HS-27A (cell line): Measurements from ENCODE around the gene UBA3.

Experiments used
- DNase-seq: peaks from one replicate; pipeline ENCODE4 v3.0.0-alpha.2; 2012; ENCODE audit warnings: low read depth, missing footprints

Gene UBA3

DNA sequence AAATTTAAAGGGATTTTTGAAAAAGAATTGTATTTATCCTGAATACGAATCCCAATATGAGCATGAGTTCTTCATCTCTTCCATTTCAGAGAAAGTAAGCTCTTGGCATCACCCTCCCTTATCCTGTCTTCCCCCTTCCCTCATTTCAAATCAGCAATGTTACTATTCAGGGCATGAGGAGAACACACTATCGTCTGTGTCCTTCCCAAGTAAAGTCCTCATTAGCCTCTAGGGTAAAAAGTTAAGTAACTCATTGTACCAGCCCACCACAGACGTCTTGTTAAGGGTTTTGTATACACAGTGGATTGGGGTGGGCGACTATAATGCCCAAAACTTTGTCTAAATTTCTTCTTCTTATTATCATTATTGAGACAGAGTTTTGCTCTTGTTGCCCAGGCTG is 19.4 kb upstream of the UBA3 start:
- no peak for DNase-seq

DNA sequence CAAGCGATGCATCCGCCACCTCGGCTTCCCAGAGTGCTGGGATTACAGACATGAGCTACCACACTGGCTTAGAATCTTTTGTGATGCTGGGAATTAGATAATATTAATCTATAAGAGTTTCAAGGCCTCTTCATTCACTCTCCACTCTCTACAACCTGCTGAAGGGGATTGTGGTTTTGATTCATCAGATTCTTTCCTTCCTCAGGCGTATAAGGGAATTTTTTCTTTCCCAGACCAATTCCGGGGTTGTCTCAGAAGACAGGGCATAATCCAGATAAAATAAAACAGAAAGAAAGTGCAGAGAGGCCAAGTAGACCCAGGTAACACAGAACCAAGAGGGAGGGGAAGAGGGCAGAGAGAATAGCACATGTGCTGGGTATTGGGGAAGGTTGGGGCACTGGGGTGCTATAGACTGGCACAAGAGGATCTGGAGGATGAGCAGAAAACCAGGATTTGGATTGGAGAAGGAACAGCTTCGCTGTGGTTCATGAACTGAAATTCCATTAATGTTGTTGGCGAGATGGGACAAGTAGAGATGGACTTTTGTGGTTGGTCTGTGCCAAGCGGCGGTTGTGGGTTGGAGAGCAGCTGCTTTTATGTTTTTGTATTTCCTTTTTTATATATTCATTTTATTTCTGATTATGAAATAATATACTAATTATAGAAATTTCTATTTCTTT is 17.4 kb upstream of the UBA3 start:
- no peak for DNase-seq

DNA sequence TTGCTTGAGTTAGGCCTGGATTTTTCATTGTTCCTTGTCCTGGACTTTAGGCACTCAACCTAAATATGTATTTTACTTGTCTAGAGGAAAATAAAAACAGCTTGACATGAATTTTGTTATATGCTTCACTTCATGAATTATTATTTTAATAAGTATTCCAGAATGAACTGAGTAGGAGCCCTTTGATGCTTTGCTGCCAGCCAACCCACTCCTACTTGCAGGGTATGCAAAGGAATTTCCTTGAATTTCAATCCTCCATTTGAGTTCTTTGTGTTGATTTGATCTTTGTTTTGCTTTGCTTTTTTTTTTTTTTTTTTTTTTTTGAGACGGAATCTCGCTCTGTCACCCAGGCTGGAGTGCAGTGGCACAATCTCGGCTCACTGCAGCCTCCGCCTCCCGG is 16.1 kb upstream of the UBA3 start:
- DNase-seq = no peak

DNA sequence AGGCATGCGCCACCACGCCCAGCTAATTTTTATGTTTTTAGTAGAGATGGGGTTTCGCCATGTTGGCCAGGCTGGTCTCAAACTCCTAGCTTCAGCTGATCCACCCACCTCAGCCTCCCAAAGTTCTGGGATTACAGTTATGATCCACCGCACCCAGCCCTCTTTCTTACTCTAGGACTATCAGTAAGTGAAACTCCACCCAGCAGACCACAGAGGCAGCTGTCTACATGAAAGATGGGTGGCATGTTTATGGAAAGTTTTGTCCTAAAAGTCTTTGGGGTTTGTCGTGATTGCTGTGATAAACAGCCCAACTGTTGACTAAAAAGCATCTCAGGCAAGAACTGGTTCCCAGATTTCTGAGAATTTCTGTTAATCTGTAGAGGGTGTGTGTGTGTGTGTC is 15.5 kb upstream of the UBA3 start:
- DNase-seq = no peak

DNA sequence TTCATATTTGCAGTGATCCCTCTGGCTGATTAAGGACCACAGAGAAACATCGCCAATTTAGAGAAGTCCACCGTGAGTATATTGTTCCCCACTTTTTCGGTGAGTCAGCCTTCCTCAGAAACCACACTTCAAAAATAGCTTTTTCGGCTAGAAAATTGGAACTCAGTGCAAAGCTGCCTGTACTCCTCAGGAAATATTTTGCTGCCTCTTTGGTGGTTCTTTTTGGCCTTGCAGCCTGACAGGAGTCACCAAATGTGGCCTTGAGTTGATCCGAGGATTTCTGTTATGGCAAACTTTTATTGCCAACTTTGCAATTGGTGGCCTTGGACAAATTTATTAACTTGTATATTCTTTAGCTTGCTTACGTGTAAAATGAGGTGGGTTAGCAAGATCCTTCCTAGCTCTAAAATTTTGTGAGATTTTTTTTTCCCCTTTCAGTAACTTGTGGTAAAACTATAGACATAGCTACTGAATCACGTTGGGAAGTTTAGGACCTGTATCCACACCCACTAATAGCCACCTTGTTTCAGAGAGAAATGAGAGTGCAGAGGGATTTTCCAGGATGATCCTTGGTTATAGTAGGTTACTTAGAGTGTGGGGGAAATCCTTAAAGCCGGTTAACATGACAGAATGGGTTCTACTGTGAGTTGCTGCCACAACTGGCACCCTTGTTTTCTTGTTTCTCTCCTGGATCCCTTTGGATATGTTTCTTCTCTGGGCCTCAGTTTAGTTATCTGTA is 14.5 kb upstream of the UBA3 start:
- no peak for DNase-seq

DNA sequence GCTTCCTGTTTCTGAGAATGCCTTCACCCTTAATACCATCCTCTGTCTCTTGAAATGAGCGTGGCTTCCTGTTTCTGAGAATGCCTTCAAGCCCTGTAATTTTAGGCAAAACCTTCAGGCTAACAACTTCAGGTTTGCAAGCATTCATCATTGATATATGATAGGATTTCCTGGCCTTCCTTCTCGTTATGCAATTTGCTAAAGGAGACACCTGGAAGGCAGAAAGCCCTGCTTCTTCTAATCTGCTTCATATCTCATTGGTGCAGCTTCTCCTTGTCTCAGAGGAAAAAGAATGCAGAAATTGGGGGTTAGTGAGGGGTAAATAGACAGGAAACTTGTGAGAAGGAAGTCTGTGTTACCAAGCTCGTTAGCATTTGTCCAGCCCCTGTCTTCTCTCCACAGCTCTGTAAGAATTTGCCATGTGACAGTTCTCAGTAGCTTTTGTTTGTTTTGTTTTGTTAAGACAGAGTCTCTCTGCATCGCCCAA is 11.9 kb upstream of the UBA3 start:
- DNase-seq = no peak

DNA sequence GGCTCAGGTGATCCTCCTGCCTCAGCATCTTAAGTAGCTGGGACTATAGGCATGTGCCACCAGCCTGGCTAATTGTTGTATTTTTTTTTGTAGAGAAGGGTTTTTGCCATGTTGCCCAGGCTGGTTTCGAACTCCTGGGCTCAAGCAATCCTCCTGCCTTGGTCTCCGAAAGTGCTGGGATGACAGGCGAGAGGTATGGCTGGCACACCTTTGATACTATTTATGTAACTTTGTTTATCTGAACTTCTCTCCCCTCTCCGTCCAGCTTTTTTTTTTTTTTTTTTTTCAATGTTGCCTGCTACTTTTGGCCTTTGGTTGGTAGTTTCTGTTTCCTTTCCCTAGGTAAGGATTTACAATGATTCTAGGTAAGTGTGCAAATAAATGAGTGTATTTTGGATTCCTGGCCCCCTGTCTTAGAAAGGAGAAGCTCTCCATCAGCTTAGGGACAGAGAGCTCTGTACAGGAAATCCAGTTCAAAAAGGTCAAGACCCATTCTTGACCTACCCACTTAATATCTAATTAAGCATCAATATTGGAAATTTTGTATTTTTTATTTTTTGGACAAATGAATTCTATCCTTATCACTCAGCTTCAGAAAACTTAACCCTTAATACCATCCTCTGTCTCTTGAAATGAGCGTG is 11.3 kb upstream of the UBA3 start:
- no peak for DNase-seq

DNA sequence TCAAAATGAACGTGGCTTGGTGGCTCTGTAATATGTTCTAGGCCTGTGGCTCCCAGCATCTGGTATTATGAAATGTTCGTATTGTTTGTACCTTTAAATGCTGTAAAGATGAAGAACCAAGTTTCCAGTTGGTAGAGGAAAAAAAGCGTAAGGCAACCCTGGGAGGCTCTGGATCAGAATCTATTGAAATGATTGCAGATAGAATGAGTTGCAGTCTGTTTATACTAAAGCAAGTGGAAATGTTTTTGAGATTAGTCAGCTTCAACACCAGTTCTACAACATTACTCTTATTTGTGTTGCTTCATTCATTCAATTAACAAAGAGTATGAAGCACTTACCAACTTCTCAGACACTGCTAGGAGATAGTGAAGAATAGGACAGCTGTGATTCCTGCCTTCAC is 9.9 kb upstream of the UBA3 start:
- no peak for DNase-seq

DNA sequence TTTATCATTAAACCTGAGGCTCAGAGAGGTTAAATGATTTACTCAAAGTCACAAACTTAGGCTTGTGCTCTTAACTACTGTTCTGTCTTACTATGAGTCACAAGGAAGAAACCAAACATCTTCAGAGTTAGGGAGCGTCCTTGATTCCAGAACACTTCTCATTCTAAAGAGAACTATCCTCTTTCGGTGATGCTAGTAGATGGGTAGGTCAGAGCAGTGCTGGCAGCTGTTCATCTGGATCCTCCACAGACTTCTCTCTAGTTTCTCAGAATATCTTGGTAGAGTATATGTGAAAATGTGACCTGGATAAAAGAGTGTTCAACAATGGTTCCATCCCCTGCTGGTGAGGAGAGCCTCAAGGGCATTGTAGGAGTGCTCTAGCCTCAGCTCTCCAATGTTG is 7.9 kb upstream of the UBA3 start:
- DNase-seq = no peak

DNA sequence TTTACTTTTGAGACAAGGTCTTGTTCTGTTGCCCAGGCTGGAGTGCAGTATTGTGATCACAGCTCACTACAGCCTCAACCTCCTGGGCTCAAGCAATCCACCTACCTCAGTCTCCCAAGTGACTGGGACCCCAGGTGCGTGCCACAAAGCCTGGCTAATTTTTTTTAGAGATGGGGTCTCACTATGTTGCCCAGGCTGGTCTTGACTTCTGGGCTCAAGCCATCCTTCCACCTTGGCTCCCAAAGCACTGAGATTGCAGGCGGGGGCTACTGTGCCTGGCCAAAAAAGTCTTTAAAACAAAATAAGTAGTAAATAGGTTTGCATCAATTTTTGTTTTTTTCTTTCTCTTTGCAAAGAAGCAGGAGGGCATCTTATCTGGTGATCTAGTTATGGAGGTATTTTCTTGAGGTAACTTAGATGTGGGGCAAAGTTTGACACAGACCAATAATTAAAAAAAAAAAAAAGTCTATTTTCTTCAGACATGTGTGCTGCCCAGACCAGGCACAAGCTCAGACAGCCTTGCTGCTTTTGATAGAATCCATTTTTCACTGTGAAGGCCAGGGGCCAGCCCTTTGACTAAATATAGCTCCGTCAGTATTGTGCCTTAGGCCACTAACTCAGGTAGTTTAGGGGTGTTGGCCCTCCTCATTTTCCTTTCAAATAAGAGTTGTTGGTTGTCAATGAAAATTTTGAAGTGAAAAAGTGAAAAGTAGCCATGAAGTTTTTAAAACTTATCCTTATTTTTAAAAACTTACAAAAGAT is 7.0 kb upstream of the UBA3 start:
- no peak for DNase-seq

DNA sequence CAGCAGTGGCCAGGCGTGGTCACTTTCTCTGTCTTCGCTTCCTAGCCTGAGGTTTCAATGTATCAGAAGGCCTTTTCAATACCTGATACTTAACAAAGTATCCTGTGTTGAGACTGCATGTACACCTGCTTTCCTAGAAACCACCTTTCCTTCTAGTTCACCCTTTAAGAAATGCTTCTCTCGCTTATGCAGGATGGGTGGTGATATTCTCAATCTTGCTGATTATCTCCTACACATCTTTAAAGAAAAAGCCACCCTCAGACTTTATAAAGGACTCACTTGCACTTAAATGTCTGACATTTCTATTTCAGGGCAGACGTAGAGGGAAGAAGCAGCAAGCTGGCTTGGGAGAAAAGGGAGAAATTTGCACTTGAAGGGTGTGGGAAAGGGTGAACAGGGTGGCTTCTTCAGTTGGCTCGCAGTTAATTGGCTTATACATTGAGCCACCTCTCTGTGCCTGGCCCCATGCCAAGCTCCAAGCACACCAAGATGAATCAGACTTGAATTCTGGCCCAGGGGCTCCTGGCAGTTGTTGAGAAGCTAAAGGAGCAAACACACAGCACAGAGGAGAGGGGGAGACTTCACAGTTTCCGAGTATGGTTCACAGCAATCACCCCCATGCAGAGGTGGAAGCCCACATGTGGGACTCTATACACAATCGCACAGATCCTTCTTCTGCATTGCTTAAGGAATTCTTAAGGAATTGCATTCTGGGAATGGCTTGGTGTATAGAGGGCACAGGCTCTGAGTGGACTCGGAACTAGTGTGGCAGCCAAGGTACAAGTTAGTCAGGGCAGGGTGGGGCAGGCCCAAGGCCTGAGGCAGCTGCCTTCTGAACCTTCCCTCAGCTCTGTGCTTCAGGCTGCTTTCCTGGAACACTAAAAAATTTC is 5.9 kb upstream of the UBA3 start:
- DNase-seq = peak; percentile 85

DNA sequence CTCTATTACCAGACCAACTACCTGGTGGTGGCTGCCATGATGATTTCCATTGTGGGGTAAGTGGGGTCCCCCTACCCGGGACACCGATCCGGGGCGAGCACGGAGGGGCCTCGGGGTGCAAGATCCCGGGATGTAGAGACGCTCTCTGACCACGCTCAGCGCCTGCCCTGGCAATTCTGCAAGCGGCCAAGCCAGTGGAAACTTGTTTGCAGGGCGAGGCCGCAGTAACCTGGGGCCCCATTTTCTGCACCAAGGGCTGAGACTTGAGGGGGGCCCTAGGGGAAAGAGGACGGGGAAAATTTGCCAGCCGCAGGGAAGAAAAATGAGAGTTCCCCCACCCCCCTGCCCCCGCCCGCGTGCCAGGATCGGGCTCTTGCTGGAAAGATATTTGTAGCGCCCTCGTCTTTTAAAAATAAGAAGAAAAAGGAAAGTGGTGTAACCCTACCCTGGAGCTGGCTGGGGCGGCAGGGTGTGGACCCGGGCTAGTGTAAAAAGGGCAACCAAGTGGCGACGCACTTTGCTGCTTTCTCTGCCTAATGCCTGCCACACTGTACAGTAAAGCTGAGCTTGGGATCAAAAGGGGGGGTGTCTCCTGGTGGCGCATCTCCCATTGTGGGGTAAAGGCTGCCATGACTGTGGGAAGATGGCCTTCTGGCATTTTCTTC is 5.1 kb upstream of the UBA3 start:
- no peak for DNase-seq

DNA sequence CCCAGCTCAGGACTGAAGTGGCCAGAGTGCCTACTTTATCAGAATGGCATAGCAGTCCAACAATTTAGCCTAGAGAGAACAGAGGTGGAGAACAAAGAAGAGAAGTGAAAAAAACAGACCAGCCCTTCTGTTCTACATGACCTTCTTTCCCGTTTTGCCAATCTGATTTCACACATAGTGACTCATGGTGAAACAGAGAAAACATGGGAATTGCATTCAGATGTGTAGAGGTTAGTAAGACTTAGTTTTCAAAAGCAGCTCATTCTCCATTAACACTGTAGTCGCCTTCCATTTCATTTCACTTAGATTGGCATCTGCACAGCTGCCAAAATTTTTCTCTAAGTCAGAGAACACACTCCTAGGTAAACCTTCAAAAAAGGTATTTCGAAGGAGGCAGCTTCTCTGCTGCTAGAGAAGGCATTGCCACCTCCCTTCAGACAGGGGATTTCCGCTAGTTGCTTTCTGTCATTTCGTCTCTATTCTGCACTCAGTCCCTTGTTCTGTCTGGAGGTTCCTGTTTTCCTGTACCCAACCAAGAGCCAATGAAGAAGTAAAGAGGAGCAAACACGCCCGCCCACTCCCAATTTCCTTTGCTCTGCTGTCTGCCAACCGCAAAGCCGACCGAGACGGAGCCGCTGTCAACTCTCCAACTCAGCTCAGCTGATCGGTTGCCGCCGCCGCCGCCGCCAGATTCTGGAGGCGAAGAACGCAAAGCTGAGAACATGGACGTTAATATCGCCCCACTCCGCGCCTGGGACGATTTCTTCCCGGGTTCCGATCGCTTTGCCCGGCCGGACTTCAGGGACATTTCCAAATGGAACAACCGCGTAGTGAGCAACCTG is 4.4 kb upstream of the UBA3 start, which contains the start of gene ARL6IP5:
ARL6IP5 (plus strand) TSS at position 612 of the 842 bp plus-strand sequence; CDS start at position 723, 111 bp downstream.
- peak; percentile 73 for DNase-seq

DNA sequence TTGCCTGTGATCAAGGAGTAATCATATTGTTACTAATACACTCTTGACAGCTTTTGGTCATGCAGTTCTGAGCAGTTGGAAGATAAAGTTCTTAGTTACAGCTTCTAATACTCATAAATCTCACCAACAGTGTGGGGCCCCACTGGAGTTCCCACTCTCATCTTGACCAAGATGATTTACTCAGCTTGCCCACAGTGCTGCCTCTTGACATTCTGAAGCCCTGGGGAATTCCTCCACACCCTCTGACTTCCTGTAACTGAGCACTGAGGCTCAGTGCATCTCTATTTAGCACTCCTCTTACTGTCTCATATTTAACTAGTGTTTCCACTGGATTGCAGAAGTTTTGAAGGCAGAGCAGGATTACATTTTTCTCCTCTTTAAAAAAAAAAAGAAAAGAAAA is 2.6 kb upstream of the UBA3 start:
- peak; percentile 56 for DNase-seq

DNA sequence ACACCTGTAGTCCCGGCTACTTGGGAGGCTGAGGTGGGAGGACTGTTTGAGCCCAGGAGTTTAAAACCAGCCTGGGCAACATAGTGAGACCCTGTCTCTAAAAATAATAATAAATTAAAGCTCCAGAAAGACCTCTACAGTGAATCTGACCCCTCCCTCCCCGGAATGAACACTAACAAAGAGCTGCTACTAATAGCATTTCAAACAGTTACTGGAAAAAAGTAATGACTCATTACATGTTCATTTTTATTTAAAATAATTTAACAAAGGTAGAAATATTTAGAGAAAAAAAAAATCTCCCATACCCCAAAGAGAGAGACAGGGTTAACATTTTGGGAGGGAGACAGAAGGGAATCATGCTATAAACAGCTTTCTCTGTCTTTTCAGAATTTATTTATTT is 2.2 kb upstream of the UBA3 start:
- no peak for DNase-seq

DNA sequence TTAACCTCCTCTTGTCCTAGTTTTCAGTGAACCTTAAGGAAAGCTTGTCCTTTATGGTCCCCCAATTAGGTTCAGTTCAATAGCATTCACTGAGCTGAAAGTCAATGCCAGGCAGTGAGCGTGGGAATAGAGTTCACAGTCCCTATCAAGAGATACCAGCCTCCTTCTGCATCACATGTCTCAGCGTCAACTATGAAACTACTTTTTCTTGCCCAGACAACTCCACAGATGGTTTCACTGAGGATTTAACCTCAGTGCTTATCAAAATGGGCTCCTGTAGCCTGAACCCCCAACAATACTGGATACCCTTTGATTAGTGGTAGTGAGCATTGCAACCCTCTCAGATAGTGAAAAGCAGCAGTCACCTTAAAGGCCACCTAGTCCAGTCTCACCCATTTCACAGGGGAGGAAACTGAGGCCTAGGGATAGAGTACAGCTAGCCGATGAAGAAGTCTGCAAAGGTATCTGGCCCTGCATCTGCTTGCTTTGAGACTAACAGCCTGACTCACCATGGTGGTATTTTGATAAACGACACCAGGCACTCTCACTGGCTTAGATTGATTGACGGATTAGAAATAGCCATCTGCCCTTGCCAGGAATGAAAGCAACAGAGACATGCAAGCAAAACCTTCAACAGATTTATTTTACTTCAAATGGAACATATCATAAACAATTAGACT is 1.6 kb upstream of the UBA3 start:
- DNase-seq = peak; percentile 55

DNA sequence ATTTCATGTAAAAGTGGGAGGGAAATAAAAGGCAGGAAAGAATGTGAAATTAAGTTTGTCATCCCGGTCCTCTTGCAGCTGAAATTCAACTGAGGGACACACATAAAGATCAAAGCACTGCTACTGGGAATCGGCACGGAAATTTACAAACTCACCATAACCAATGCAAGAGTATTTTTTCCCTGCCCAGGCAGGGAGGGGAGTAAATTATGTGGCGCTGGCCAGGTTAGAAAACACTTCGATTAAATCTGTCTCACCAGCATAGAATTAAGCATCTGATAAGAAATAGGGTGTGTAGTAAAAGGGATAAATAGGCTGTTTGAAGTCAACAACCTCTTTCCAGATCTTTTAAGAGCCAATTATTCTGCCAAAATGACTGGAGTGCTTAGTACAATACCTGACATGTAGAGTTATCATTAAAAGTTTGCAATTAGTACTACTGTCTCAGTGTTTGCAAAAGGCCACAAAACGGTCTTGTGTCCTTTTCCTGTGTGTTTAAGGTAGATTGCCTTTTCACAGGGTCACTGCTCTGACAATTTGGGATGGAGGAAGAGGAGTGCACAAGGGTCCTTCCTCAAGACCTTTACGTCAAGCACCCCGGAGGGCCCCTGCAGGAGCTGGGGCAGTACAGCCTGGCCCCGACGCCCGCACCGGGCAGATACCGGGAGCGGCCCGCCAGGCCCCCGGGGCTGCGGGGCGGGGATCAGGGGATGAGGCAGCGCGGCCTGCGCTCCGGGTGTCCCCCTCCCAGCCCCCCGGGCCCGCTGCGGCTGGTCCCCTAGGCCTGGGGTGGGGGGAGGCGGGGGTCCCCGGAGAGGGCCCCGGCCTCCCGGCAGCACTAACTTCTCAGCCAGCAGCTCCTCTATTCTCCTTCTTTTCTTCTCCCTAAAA is 651 bp downstream of the UBA3 start:
- DNase-seq = no peak

DNA sequence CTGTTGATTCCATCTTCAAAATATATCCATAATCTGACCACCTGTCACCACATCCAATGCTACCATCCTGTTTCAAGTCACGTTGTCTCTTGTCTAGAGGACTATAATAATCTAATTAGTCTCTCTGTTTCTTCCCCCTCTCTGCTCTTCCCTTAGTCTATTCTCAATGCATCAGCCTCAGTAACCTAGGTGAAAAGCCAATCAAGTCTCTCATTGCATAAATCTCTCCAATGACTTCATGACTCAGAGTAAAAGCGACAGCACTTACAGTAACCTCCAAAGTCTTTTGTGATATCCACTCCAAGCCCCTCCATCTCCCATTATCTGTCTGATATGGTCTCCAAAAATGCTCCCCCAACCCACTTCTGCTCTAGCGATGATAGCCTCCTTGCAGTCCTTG is 7.2 kb downstream of the UBA3 start:
- no peak for DNase-seq
